ENCODE data around the gene PCNX2. TPM values are rescaled to one million over a fixed set of nuclear protein-coding genes. Genes with fewer than 3 reads are reported as not detected.

Gene PCNX2
- total and polyA plus RNA-seq, 2 donors (not counting 3 experiments of a cell fraction or from before 2014, with no cell fraction given): 6.6 to 11.0 TPM

DNA sequence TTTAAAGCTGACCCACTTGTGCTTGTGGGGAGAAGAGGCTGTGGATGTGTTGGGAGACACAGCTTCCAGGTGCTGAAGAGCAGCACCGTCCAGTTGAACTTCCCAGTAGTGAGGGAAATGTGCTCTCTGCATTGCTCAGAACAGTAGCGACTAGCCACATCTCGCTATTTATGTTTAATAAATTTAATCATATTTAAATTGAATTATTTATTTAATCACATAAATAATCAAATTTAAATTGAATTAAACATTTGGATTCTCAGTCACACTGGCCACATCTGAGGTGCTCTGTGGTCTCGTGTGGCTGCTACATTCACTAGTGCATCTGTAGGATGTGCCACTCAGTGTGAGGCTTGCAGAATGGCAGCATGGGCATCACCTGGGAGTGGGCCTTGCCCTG lies 325.0 kb downstream of the PCNX2 start:
- DNase-seq (ENCODE audit: low read depth, low spot score) (no peak), FAIRE-seq (no peak)
- intact Hi-C loops (cut with micrococcal nuclease): no loop called here
- Histone ChIP-seq H3K27ac (ENCODE audit: insufficient read depth, low read depth, low read length) (no peak overlapping the region), H3K79me2 (ENCODE audit: control insufficient read depth, insufficient read depth, low read length) (no peaks in the 10 kb centered on the region), H4K20me1 (replicated peaks; ENCODE audit: control insufficient read depth, extremely low read depth, insufficient read depth, low read length) (no peaks in the 10 kb centered on the region), H3K4me2 (ENCODE audit: insufficient read depth, low read length) (no peak overlapping the region), H3K36me3 (ENCODE audit: control insufficient read depth in 2 of 2, extremely low read depth in 1 of 2, insufficient read depth in 2 of 2, low read length in 2 of 2) (peaks cover 2 to 3% of the 10 kb centered on the region in 2 experiments), H3K4me1 (ENCODE audit: control insufficient read depth, extremely low read depth, insufficient read depth, low read length) (peaks cover 2% of the 10 kb centered on the region), H3K9ac (replicated peaks; ENCODE audit: extremely low read depth, insufficient read depth, low read length) (no peak overlapping the region), H2AFZ (ENCODE audit: low read depth, low read length) (no peak overlapping the region), H3K9me1 (replicated peaks; ENCODE audit: control insufficient read depth, extremely low read depth, insufficient read depth, low read length) (no peaks in the 10 kb centered on the region), H3K27me3 (ENCODE audit: control insufficient read depth in 2 of 2, insufficient read depth in 2 of 2, low read length in 2 of 2) (no peaks in the 10 kb centered on the region), H3K4me3 (replicated peaks in 1 of 3; ENCODE audit: insufficient read depth in 1 of 3, low read depth in 1 of 3, low read length in 3 of 3) (no peak overlapping the region), H3K9me3 (replicated peaks; ENCODE audit: control insufficient read depth, insufficient read depth, low read length) (no peaks in the 10 kb centered on the region)
- no TSS peak for BruUV-seq (replicated peaks)
- CTCF ChIA-PET: no interaction called here
- POLR2A ChIA-PET: no interaction called here
- dilution Hi-C loops (cut with MboI; ENCODE audit: extremely low pct_ligation_motif_present, low sequenced_read_pairs): no loop called here
- TF ChIP-seq FOS (IDR thresholded peaks at IDR 0.05; ENCODE audit: borderline replicate concordance, insufficient read depth, low read length): no peak
- TF ChIP-seq, protein P1, sequence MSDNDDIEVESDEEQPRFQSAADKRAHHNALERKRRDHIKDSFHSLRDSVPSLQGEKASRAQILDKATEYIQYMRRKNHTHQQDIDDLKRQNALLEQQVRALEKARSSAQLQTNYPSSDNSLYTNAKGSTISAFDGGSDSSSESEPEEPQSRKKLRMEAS (IDR thresholded peaks at IDR 0.05; ENCODE audit: insufficient read depth, insufficient read length): no peak
- no peak for TF ChIP-seq POLR2AphosphoS5 (IDR thresholded peaks at IDR 0.05; ENCODE audit: insufficient read depth, low read depth, low read length)
- no peak for TF ChIP-seq POLR2A (IDR thresholded peaks at IDR 0.05; ENCODE audit: low read depth, low read length)
- TF ChIP-seq, protein P2, sequence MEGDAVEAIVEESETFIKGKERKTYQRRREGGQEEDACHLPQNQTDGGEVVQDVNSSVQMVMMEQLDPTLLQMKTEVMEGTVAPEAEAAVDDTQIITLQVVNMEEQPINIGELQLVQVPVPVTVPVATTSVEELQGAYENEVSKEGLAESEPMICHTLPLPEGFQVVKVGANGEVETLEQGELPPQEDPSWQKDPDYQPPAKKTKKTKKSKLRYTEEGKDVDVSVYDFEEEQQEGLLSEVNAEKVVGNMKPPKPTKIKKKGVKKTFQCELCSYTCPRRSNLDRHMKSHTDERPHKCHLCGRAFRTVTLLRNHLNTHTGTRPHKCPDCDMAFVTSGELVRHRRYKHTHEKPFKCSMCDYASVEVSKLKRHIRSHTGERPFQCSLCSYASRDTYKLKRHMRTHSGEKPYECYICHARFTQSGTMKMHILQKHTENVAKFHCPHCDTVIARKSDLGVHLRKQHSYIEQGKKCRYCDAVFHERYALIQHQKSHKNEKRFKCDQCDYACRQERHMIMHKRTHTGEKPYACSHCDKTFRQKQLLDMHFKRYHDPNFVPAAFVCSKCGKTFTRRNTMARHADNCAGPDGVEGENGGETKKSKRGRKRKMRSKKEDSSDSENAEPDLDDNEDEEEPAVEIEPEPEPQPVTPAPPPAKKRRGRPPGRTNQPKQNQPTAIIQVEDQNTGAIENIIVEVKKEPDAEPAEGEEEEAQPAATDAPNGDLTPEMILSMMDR (IDR thresholded peaks at IDR 0.05; ENCODE audit: extremely low read depth in 1 of 2, insufficient read depth in 1 of 2, low read depth in 1 of 2, low read length in 2 of 2): no peak
- no peak for TF ChIP-seq EZH2 (IDR thresholded peaks at IDR 0.05; ENCODE audit: borderline replicate concordance, low read depth, low read length, severe bottlenecking)

DNA sequence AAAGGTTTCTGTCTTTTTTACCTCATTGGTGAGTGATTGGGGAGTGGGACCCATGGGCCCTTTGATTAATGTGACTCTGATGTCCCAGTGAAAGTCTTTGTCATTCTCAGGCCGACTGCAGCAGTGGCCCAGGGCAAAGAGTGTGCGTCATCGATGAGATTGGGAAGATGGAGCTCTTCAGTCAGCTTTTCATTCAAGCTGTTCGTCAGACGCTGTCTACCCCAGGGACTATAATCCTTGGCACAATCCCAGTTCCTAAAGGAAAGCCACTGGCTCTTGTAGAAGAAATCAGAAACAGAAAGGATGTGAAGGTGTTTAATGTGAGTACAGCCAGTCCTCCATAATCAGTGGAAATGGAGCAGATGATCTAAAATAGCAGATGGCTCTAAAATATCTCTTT lies 325.7 kb downstream of the PCNX2 start:
- Histone ChIP-seq H3K9ac (replicated peaks; ENCODE audit: extremely low read depth, insufficient read depth, low read length) (no peak overlapping the region), H3K4me1 (ENCODE audit: control insufficient read depth, extremely low read depth, insufficient read depth, low read length) (peaks cover 2% of the 10 kb centered on the region), H3K9me3 (replicated peaks; ENCODE audit: control insufficient read depth, insufficient read depth, low read length) (no peaks in the 10 kb centered on the region), H3K27me3 (ENCODE audit: control insufficient read depth in 2 of 2, insufficient read depth in 2 of 2, low read length in 2 of 2) (no peaks in the 10 kb centered on the region), H3K79me2 (ENCODE audit: control insufficient read depth, insufficient read depth, low read length) (no peaks in the 10 kb centered on the region), H3K4me3 (replicated peaks in 1 of 3; ENCODE audit: insufficient read depth in 1 of 3, low read depth in 1 of 3, low read length in 3 of 3) (no peak overlapping the region), H3K27ac (ENCODE audit: insufficient read depth, low read depth, low read length) (no peak overlapping the region), H3K4me2 (ENCODE audit: insufficient read depth, low read length) (no peak overlapping the region), H3K36me3 (ENCODE audit: control insufficient read depth in 2 of 2, extremely low read depth in 1 of 2, insufficient read depth in 2 of 2, low read length in 2 of 2) (peaks cover 2 to 3% of the 10 kb centered on the region in 2 experiments), H2AFZ (ENCODE audit: low read depth, low read length) (no peak overlapping the region), H3K9me1 (replicated peaks; ENCODE audit: control insufficient read depth, extremely low read depth, insufficient read depth, low read length) (no peaks in the 10 kb centered on the region), H4K20me1 (replicated peaks; ENCODE audit: control insufficient read depth, extremely low read depth, insufficient read depth, low read length) (no peaks in the 10 kb centered on the region)
- TF ChIP-seq, protein P2 (IDR thresholded peaks at IDR 0.05; ENCODE audit: extremely low read depth in 1 of 2, insufficient read depth in 1 of 2, low read depth in 1 of 2, low read length in 2 of 2): no peak
- no peak for TF ChIP-seq EZH2 (IDR thresholded peaks at IDR 0.05; ENCODE audit: borderline replicate concordance, low read depth, low read length, severe bottlenecking)
- no peak for TF ChIP-seq JUN (IDR thresholded peaks at IDR 0.05; ENCODE audit: borderline replicate concordance, insufficient read depth, insufficient read length, low read depth)
- TF ChIP-seq MYC (IDR thresholded peaks at IDR 0.05; ENCODE audit: low read depth, low read length): no peak
- TF ChIP-seq, protein P1 (IDR thresholded peaks at IDR 0.05; ENCODE audit: insufficient read depth, insufficient read length): no peak
- no peak for TF ChIP-seq POLR2AphosphoS5 (IDR thresholded peaks at IDR 0.05; ENCODE audit: insufficient read depth, low read depth, low read length)
- no peak for TF ChIP-seq POLR2A (IDR thresholded peaks at IDR 0.05; ENCODE audit: low read depth, low read length)
- no peak for TF ChIP-seq FOS (IDR thresholded peaks at IDR 0.05; ENCODE audit: borderline replicate concordance, insufficient read depth, low read length)
- no peak for TF ChIP-seq GATA2 (IDR thresholded peaks at IDR 0.05; ENCODE audit: insufficient read depth, insufficient read length, low read depth, low read length)
- BruUV-seq (replicated peaks): no TSS peak
- dilution Hi-C loops (cut with MboI; ENCODE audit: extremely low pct_ligation_motif_present, low sequenced_read_pairs) (no loop called here), intact Hi-C loops (cut with micrococcal nuclease) (no loop called here)
- ChIA-PET POLR2A (no interaction called here), CTCF (no interaction called here)
- DNase-seq (ENCODE audit: low read depth, low spot score) (no peak), FAIRE-seq (no peak)
